Liver (tissue), 9 donors: ENCODE results near the gene SIGLEC8. TPM values are rescaled to one million over a fixed set of nuclear protein-coding genes. Genes with fewer than 3 reads are reported as not detected.

Experiments
- DNase-seq: peaks from one replicate; pipeline ENCODE4 v3.0.0-alpha.2; 2017; ENCODE audit warnings: low spot score
- H3K27ac ChIP-seq, 2 donors: one replicate each; pipeline ENCODE4 v1.7.0; 2013; ENCODE audit warnings: inconsistent platforms in 2 of 2, low read length in 2 of 2, control low read depth in 1 of 2, low read depth in 1 of 2, mild to moderate bottlenecking in 1 of 2
- H3K27me3 ChIP-seq, 4 donors: one replicate each; pipeline versions ENCODE4 v1.6.1 to v1.7.0; 2013; ENCODE audit warnings: low read length in 3 of 4, inconsistent platforms in 1 of 4, mild to moderate bottlenecking in 1 of 4, moderate library complexity in 1 of 4; ENCODE audit not compliant: control insufficient read depth in 4 of 4, insufficient read depth in 4 of 4
- H3K36me3 ChIP-seq, 4 donors: one replicate each; pipeline versions ENCODE4 v1.6.1 to v1.7.0; 2013; ENCODE audit warnings: low read length in 3 of 4, mild to moderate bottlenecking in 3 of 4, low read depth in 1 of 4, moderate library complexity in 1 of 4; ENCODE audit not compliant: control insufficient read depth in 4 of 4, insufficient read depth in 3 of 4
- H3K4me1 ChIP-seq, 4 donors: one replicate each; pipeline versions ENCODE4 v1.6.1 to v1.7.0; 2013; ENCODE audit warnings: low read length in 3 of 4, mild to moderate bottlenecking in 3 of 4, moderate library complexity in 1 of 4; ENCODE audit not compliant: control insufficient read depth in 4 of 4, insufficient read depth in 4 of 4
- H3K4me3 ChIP-seq, 3 donors: one replicate each; pipeline versions ENCODE4 v1.6.1 to v1.7.0; 2013; ENCODE audit warnings: low read length in 3 of 3, control low read depth in 1 of 3, low read depth in 1 of 3, mild to moderate bottlenecking in 1 of 3
- H3K9ac ChIP-seq, 2 donors: one replicate each; pipeline ENCODE4 v1.7.0; 2013; ENCODE audit warnings: low read length in 2 of 2, mild to moderate bottlenecking in 2 of 2, moderate library complexity in 2 of 2, control low read depth in 1 of 2, low read depth in 1 of 2
- H3K9me3 ChIP-seq, 4 donors: one replicate each; pipeline versions ENCODE4 v1.6.1 to v1.7.0; 2013; ENCODE audit warnings: low read length in 3 of 4; ENCODE audit not compliant: control insufficient read depth in 4 of 4
- FOXA1 ChIP-seq: IDR thresholded peaks from 2 replicates; pipeline ENCODE4 v1.6.1; 2016; ENCODE audit warnings: antibody characterized with exemption
- FOXA2 ChIP-seq: IDR thresholded peaks from 2 replicates; pipeline ENCODE4 v1.6.1; 2016; ENCODE audit warnings: antibody characterized with exemption
- GABPA ChIP-seq, 2 donors: IDR thresholded peaks in 1 of 2; conservative IDR thresholded peaks in 1 of 2; 2 replicates each; pipeline ENCODE4 v1.6.1; 2016; ENCODE audit warnings: antibody characterized with exemption in 2 of 2, mild to moderate bottlenecking in 1 of 2, moderate library complexity in 1 of 2
- HNF4G ChIP-seq: IDR thresholded peaks from 2 replicates; pipeline ENCODE4 v1.6.1; 2016; ENCODE audit warnings: antibody characterized with exemption
- JUND ChIP-seq, 2 donors: IDR thresholded peaks; 2 replicates each; pipeline ENCODE4 v1.6.1; 2016; ENCODE audit warnings: antibody characterized with exemption in 2 of 2
- NR2F2 ChIP-seq: IDR thresholded peaks from 2 replicates; pipeline ENCODE4 v1.6.1; 2016; ENCODE audit warnings: antibody characterized with exemption
- RXRA ChIP-seq, 2 donors: IDR thresholded peaks; 2 replicates each; pipeline ENCODE4 v1.6.1; 2017 to 2018; ENCODE audit warnings: antibody characterized with exemption in 2 of 2, mild to moderate bottlenecking in 1 of 2
- TAF1 ChIP-seq: conservative IDR thresholded peaks from 2 replicates; pipeline ENCODE4 v1.6.1; 2016; ENCODE audit warnings: antibody characterized with exemption, mild to moderate bottlenecking
- YY1 ChIP-seq: IDR thresholded peaks from 2 replicates; pipeline ENCODE4 v1.6.1; 2016; ENCODE audit warnings: antibody characterized with exemption, mild to moderate bottlenecking
- WGBS: extraction: QIAGEN DNeasy Blood & Tissue Kit; methylation state at CpG from one replicate; pipeline ENCODE4 v1.1.7; 2013; 5-methylcytosine and 5-hydroxymethylcytosine counted together
- polyA plus RNA-seq, 2 donors: library from polyadenylated mRNA; stranded (reverse) in 1 of 2; unstranded in 1 of 2; fragments of 200-250 nt in 1 of 2; fragments of >200 nt in 1 of 2; fragmentation: Nextera tagmentation in 1 of 2; extraction: Ambion mirVana in 1 of 2; gene quantifications; one replicate each; pipeline versions ENCODE4 v1.2.1 to v1.2.3, GENCODE V29; 2013 to 2015
- total RNA-seq, 2 donors: library from RNA; depleted of rRNA; stranded (reverse); fragments of >200 nt; gene quantifications; one replicate each; pipeline ENCODE4 v1.2.3, GENCODE V29; 2014
- TF ChIP-seq, protein P1 (sequence below): IDR thresholded peaks from 2 replicates; pipeline ENCODE4 v1.6.1; 2016; ENCODE audit warnings: antibody characterized with exemption
- TF ChIP-seq, protein P2 (sequence below): IDR thresholded peaks from 2 replicates; pipeline ENCODE4 v1.6.1; 2016; ENCODE audit warnings: antibody characterized with exemption, mild to moderate bottlenecking
- TF ChIP-seq, protein P3 (sequence below): IDR thresholded peaks from 2 replicates; pipeline ENCODE4 v1.6.1; 2016; ENCODE audit warnings: antibody characterized with exemption
- TF ChIP-seq, protein P4 (sequence below): IDR thresholded peaks from 2 replicates; pipeline ENCODE4 v1.6.1; 2016; ENCODE audit warnings: antibody characterized with exemption
- donor health status: healthy.
- donor health status: healthy.
- donor health status: healthy.
- donor health status: healthy.
- donor health status: healthy.

SIGLEC8 gene
- total and polyA plus RNA-seq, 4 donors: 0.09 to 2.3 (median 0.52) TPM

DNA sequence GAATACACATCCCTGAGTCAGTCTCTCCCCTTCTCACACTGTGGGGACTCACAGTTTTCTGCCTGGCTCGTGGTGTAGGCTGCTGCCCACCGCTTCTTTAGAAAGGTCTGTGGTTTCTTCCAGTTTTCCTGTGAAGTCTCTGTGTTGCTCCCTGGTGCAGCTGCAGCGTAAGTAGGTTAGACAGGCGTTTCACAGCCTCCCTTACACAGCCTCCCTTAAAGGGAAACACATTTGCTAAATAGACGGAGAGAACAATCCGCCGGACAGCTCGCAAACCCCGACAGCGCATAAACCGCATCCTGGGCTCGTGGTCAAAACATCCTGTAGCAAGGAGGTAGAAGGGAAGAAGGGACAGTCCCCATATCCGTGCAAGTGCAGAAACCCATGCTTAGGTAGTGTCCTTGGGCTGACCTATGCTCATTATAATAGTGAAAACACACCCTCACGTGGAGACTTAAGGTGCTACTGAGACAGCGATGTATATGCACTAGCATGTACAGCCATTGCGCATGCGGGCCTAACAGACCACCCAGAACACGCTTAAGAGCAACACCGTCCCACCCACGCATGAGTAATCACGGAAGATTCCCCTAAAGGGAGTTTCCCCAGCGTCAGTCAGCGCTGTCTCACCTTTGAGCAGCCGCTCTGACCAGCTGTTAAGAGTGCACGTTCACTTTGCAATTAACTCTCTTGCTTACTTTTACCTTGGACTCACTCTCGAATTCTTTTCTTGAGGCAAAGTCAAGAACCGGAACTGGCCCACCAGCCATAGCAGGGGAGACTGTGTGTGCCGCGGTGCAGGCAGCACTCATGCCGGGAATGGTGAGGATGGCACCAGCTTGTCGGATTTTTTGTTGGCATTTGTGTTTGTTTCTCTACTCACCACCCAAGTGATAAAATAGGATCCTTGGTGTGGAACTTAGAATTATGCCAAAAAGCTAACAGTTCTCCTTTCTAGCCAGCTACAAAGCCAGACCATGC lies 16.6 kb downstream of the SIGLEC8 start:
- TF ChIP-seq, protein P1, sequence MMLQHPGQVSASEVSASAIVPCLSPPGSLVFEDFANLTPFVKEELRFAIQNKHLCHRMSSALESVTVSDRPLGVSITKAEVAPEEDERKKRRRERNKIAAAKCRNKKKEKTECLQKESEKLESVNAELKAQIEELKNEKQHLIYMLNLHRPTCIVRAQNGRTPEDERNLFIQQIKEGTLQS: no peak
- TF ChIP-seq RXRA (IDR thresholded peaks at IDR 0.05) (no peak), JUND (IDR thresholded peaks at IDR 0.05) (no peak), YY1 (no peak), FOXA2 (no peak), GABPA (IDR thresholded peaks at IDR 0.05 in 1 of 2, conservative IDR thresholded peaks at IDR 0.05 in 1 of 2) (no peak), FOXA1 (no peak)

DNA sequence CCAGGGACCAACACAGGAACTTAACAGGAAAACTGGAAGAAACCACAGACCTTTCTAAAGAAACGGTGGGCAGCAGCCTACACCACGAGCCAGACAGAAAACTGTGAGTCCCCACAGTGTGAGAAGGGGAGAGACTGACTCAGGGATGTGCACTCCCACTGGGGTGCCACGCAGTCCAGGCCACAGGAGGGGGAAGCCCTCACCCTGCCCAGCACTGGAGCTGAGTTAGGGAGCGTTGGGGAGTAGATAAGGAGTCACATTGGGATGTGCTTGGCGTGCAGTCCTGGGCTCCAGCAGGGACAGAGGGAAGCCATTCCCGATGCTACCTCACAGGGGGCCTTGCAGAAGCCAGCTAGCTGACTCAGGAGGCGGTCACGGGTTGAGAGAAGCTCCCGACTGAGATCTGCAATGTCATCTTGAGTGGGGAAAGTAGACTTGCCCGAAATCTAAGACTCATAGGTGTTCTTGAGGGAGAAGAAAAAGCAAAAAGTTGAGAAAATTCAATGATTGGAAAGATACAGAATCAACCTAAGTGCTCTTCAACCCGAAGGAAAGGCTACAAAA lies 17.3 kb downstream of the SIGLEC8 start:
- TF ChIP-seq FOXA2 (no peak), HNF4G (no peak)
- Histone ChIP-seq H3K4me3 (no peak overlapping the region), H3K9ac (no peak overlapping the region), H3K36me3 (no peaks in the 10 kb centered on the region), H3K9me3 (no peaks in the 10 kb centered on the region), H3K27ac (no peak overlapping the region), H3K27me3 (no peaks in the 10 kb centered on the region), H3K4me1 (no peaks in the 10 kb centered on the region)
- DNase-seq: no peak
- 39% methylated on average over 11 of the region's 11 CpGs for WGBS

More for the DNA sequence above, 16.6 kb downstream of the SIGLEC8 start:
- Histone ChIP-seq H3K27ac (no peak overlapping the region), H3K4me1 (no peaks in the 10 kb centered on the region), H3K36me3 (no peaks in the 10 kb centered on the region), H3K9ac (no peak overlapping the region), H3K27me3 (no peaks in the 10 kb centered on the region), H3K4me3 (no peak overlapping the region), H3K9me3 (no peaks in the 10 kb centered on the region)
- no peak for DNase-seq
- 57% methylated on average over 31 of the region's 31 CpGs for WGBS

DNA sequence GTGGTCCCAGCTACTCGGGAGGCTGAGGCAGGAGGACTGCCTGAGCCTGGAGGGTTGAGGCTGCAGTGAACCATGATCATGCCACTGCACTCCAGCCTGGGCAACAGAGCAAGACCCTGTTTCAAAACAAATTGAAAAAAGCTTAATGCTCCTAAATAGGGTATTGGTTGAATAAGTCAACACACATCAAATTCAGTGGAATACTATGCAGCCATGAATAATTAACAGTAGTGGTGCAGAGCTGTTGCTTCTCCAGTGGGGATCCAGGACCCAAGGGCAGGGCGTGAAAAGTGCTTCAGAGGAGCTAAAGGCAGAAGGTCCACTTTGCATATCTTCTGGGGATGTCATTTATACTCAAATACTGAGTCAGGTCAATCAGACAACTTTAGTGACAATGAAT lies 18.2 kb downstream of the SIGLEC8 start:
- Histone ChIP-seq H3K27me3 (no peaks in the 10 kb centered on the region), H3K9ac (no peak overlapping the region), H3K27ac (no peak overlapping the region), H3K4me3 (no peak overlapping the region), H3K36me3 (no peaks in the 10 kb centered on the region), H3K9me3 (no peaks in the 10 kb centered on the region), H3K4me1 (no peaks in the 10 kb centered on the region)
- WGBS: 71% methylated on average over 2 of the region's 2 CpGs
- TF ChIP-seq TAF1 (no peak), NR2F2 (no peak), FOXA1 (no peak), FOXA2 (no peak), RXRA (IDR thresholded peaks at IDR 0.05) (no peak), YY1 (no peak), GABPA (IDR thresholded peaks at IDR 0.05 in 1 of 2, conservative IDR thresholded peaks at IDR 0.05 in 1 of 2) (no peak)
- TF ChIP-seq, protein P2, sequence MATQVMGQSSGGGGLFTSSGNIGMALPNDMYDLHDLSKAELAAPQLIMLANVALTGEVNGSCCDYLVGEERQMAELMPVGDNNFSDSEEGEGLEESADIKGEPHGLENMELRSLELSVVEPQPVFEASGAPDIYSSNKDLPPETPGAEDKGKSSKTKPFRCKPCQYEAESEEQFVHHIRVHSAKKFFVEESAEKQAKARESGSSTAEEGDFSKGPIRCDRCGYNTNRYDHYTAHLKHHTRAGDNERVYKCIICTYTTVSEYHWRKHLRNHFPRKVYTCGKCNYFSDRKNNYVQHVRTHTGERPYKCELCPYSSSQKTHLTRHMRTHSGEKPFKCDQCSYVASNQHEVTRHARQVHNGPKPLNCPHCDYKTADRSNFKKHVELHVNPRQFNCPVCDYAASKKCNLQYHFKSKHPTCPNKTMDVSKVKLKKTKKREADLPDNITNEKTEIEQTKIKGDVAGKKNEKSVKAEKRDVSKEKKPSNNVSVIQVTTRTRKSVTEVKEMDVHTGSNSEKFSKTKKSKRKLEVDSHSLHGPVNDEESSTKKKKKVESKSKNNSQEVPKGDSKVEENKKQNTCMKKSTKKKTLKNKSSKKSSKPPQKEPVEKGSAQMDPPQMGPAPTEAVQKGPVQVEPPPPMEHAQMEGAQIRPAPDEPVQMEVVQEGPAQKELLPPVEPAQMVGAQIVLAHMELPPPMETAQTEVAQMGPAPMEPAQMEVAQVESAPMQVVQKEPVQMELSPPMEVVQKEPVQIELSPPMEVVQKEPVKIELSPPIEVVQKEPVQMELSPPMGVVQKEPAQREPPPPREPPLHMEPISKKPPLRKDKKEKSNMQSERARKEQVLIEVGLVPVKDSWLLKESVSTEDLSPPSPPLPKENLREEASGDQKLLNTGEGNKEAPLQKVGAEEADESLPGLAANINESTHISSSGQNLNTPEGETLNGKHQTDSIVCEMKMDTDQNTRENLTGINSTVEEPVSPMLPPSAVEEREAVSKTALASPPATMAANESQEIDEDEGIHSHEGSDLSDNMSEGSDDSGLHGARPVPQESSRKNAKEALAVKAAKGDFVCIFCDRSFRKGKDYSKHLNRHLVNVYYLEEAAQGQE: no peak
- TF ChIP-seq, protein P3, sequence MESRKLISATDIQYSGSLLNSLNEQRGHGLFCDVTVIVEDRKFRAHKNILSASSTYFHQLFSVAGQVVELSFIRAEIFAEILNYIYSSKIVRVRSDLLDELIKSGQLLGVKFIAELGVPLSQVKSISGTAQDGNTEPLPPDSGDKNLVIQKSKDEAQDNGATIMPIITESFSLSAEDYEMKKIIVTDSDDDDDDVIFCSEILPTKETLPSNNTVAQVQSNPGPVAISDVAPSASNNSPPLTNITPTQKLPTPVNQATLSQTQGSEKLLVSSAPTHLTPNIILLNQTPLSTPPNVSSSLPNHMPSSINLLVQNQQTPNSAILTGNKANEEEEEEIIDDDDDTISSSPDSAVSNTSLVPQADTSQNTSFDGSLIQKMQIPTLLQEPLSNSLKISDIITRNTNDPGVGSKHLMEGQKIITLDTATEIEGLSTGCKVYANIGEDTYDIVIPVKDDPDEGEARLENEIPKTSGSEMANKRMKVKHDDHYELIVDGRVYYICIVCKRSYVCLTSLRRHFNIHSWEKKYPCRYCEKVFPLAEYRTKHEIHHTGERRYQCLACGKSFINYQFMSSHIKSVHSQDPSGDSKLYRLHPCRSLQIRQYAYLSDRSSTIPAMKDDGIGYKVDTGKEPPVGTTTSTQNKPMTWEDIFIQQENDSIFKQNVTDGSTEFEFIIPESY: no peak
- TF ChIP-seq, protein P4, sequence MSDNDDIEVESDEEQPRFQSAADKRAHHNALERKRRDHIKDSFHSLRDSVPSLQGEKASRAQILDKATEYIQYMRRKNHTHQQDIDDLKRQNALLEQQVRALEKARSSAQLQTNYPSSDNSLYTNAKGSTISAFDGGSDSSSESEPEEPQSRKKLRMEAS: no peak
- no peak for DNase-seq
